CD14-positive monocyte (primary cell): ENCODE data around the gene INPP5K. TPM values are rescaled to one million over a fixed set of nuclear protein-coding genes. Genes with fewer than 3 reads are reported as not detected.

Experiments
- DNase-seq, 3 donors: peaks; one replicate each; pipeline ENCODE4 v3.0.0-alpha.2; 2011 to 2022
- H2AFZ ChIP-seq: 2 replicates; pipeline ENCODE4 v1.6.0; 2012; ENCODE audit warnings: mild to moderate bottlenecking, low read depth, low read length, inconsistent platforms; ENCODE audit not compliant: insufficient read depth, poor library complexity, severe bottlenecking
- H3K27ac ChIP-seq, 2 donors: 1 replicate in 1 of 2; 2 replicates in 1 of 2; pipeline ENCODE4 v1.5.1; 2012 to 2013; ENCODE audit warnings: low read length in 2 of 2, control low read depth in 1 of 2, inconsistent platforms in 1 of 2, low read depth in 1 of 2, mild to moderate bottlenecking in 1 of 2
- H3K27me3 ChIP-seq, 2 donors: one replicate each; pipeline versions ENCODE4 v1.6.0 to v1.6.1; 2011 to 2013; ENCODE audit warnings: low read length in 2 of 2; ENCODE audit not compliant: control insufficient read depth in 2 of 2, insufficient read depth in 2 of 2
- H3K36me3 ChIP-seq, 2 donors: replicated peaks in 1 of 2; 1 replicate in 1 of 2; 2 replicates in 1 of 2; pipeline versions ENCODE4 v1.5.1 to v1.6.1; 2012 to 2013; ENCODE audit warnings: low read length in 2 of 2, control low read depth in 1 of 2, inconsistent platforms in 1 of 2, mild to moderate bottlenecking in 1 of 2; ENCODE audit not compliant: insufficient read depth in 2 of 2, control insufficient read depth in 1 of 2
- H3K4me1 ChIP-seq, 2 donors: 1 replicate in 1 of 2; 2 replicates in 1 of 2; pipeline versions ENCODE4 v1.5.1 to v1.6.1; 2012 to 2013; ENCODE audit warnings: low read length in 2 of 2, control low read depth in 1 of 2, inconsistent platforms in 1 of 2, mild to moderate bottlenecking in 1 of 2, moderate library complexity in 1 of 2; ENCODE audit not compliant: insufficient read depth in 2 of 2, control insufficient read depth in 1 of 2
- H3K4me2 ChIP-seq: replicated peaks from 2 replicates; pipeline ENCODE3; 2012; ENCODE audit warnings: low read length, moderate library complexity, mild to moderate bottlenecking; ENCODE audit not compliant: poor library complexity, severe bottlenecking; ENCODE audit errors: extremely low read depth
- H3K4me3 ChIP-seq, 3 experiments: fragments of 200-600 bp in 1 of 3; sonication (generic) in 1 of 3; replicated peaks in 1 of 3; 1 replicate in 2 of 3; 2 replicates in 1 of 3; pipeline ENCODE4 v1.5.1; 2011 to 2013; ENCODE audit warnings: low read length in 3 of 3, mild to moderate bottlenecking in 3 of 3, control low read depth in 2 of 3, low read depth in 2 of 3, inconsistent platforms in 1 of 3, moderate library complexity in 1 of 3
- H3K79me2 ChIP-seq: 2 replicates; pipeline ENCODE4 v1.6.0; 2012; ENCODE audit warnings: mild to moderate bottlenecking, control low read depth, inconsistent platforms, low read length, moderate library complexity; ENCODE audit not compliant: insufficient read depth
- H3K9ac ChIP-seq: 2 replicates; pipeline ENCODE4 v1.6.0; 2017; ENCODE audit warnings: low read length, mild to moderate bottlenecking; ENCODE audit not compliant: insufficient read depth, poor library complexity, severe bottlenecking
- H3K9me3 ChIP-seq, 2 donors: replicated peaks in 1 of 2; 1 replicate in 1 of 2; 2 replicates in 1 of 2; pipeline versions ENCODE4 v1.5.1 to v1.6.1; 2012 to 2013; ENCODE audit warnings: low read length in 2 of 2, control low read depth in 1 of 2; ENCODE audit not compliant: control insufficient read depth in 1 of 2, insufficient read depth in 1 of 2
- H4K20me1 ChIP-seq: 2 replicates; pipeline ENCODE4 v1.6.0; 2012; ENCODE audit warnings: mild to moderate bottlenecking, low read length, control low read depth, moderate library complexity; ENCODE audit not compliant: insufficient read depth
- H3K27ac Mint-ChIP-seq, 7 donors: one replicate each; pipeline ENCODE4 v1.8.0; 2020; ENCODE audit warnings: mild to moderate bottlenecking in 7 of 7, mixed read lengths in 7 of 7, moderate library complexity in 6 of 7, inconsistent platforms in 2 of 7
- H3K27me3 Mint-ChIP-seq, 3 donors: one replicate each; pipeline ENCODE4 v1.8.0; 2021 to 2022; ENCODE audit warnings: low read depth in 3 of 3, mild to moderate bottlenecking in 3 of 3, mixed read lengths in 3 of 3, moderate library complexity in 3 of 3, inconsistent platforms in 1 of 3
- H3K36me3 Mint-ChIP-seq, 2 donors: one replicate each; pipeline ENCODE4 v1.8.0; 2020; ENCODE audit warnings: mixed read lengths in 2 of 2, inconsistent platforms in 1 of 2, mild to moderate bottlenecking in 1 of 2
- H3K4me1 Mint-ChIP-seq: one replicate; pipeline ENCODE4 v1.8.0; 2020; ENCODE audit warnings: mild to moderate bottlenecking, mixed read lengths
- H3K4me3 Mint-ChIP-seq, 2 donors: one replicate each; pipeline ENCODE4 v1.8.0; 2020; ENCODE audit warnings: mild to moderate bottlenecking in 2 of 2, mixed read lengths in 2 of 2, moderate library complexity in 1 of 2
- H3K9me3 Mint-ChIP-seq, 7 donors: one replicate each; pipeline ENCODE4 v1.8.0; 2020 to 2022; ENCODE audit warnings: mixed read lengths in 7 of 7, mild to moderate bottlenecking in 6 of 7, moderate library complexity in 6 of 7, inconsistent platforms in 2 of 7
- CTCF ChIP-seq: fragments of 200-600 bp; IDR thresholded peaks from one replicate; pipeline ENCODE4 v1.8.0; 2022; ENCODE audit warnings: antibody characterized with exemption, mild to moderate bottlenecking
- WGBS: methylation state at CpG from one replicate; pipeline ENCODE4 v1.1.5; 2013; ENCODE audit warnings: missing lambda C conversion rate; ENCODE audit not compliant: insufficient coverage; 5-methylcytosine and 5-hydroxymethylcytosine counted together
- intact Hi-C, 2 donors: fragments of 100-400 bp; cut with micrococcal nuclease; formaldehyde crosslinking; loops; one replicate each; pipeline versions ENCODE4 v1.15.0 to v1.15.1; 2023
- polyA plus RNA-seq, 3 donors: library from polyadenylated mRNA; depleted of rRNA in 1 of 3; unstranded in 2 of 3; stranded (reverse) in 1 of 3; fragments of 300-500 nt in 2 of 3; fragments of >200 nt in 1 of 3; fragmentation: Illumina TruSeq in 2 of 3; gene quantifications; 1 replicate in 2 of 3; 2 replicates in 1 of 3; pipeline ENCODE4 v1.2.3, GENCODE V29; 2012 to 2021

Gene INPP5K
- polyA plus RNA-seq, 3 donors = 50.3 to 58.7 (median 53.0) TPM

- peaks cover 0 to 2% (median 0%) of the 10 kb centered on the region in 7 donors for H3K9me3 Mint-ChIP-seq
- peak overlapping the region in 2 of 7 donors; percentile 19 to 75 for H3K27ac Mint-ChIP-seq
- Histone ChIP-seq H3K4me2 (no peak overlapping the region), H3K4me1 (peaks cover 30 to 37% of the 10 kb centered on the region in 2 donors), H4K20me1 (peaks cover 28% of the 10 kb centered on the region), H3K9me3 (no peaks in the 10 kb centered on the region), H3K36me3 (peaks cover 30 to 46% of the 10 kb centered on the region in 2 donors), H3K79me2 (no peaks in the 10 kb centered on the region), H3K9ac (no peak overlapping the region), H2AFZ (no peak overlapping the region), H3K4me3 (no peak overlapping the region), H3K27me3 (peaks cover 3 to 24% of the 10 kb centered on the region in 2 donors), H3K27ac (no peak overlapping the region)
- no peak for DNase-seq
- peaks cover 24 to 43% (median 36%) of the 10 kb centered on the region in 3 donors for H3K27me3 Mint-ChIP-seq
- TF ChIP-seq CTCF = no peak
- peaks cover 31% of the 10 kb centered on the region for H3K4me1 Mint-ChIP-seq
- peak overlapping the region in 1 of 2 donors; percentile 79 for H3K4me3 Mint-ChIP-seq
- peaks cover 47 to 52% of the 10 kb centered on the region in 2 donors for H3K36me3 Mint-ChIP-seq
- 96% methylated on average over 7 of the region's 7 CpGs for WGBS
- intact Hi-C loops = loop anchor here (5.0 kb wide), 1 partner anchor 37 kb away; the partner anchor contains the start of gene CRK (in 2 of the 2)
Measured at GRCh38 chr17:1494203-1494602, 22.2 kb downstream of the INPP5K start.

GRCh38 chr17:1493291-1493980 is 23.0 kb downstream of the INPP5K start:
- H3K4me3 ChIP-seq = no peak overlapping the region
- no peaks in the 10 kb centered on the region for H3K9me3 ChIP-seq
- peak in 2 of 3 donors; percentile 68 to 84 for DNase-seq
- H3K27ac Mint-ChIP-seq = peak overlapping the region in 3 of 7 donors; percentile 19 to 75 (median 31)
- peaks cover 28 to 51% (median 43%) of the 10 kb centered on the region in 3 donors for H3K27me3 Mint-ChIP-seq
- peak overlapping the region; percentile 43 for H3K4me2 ChIP-seq
- intact Hi-C loops = loop anchor here (5.0 kb wide), 1 partner anchor 36 kb away; the partner anchor contains the start of gene CRK (in 2 of the 2)
- peaks cover 28% of the 10 kb centered on the region for H4K20me1 ChIP-seq
- 35% methylated on average over 11 of the region's 23 CpGs for WGBS
- peaks cover 36% of the 10 kb centered on the region for H3K4me1 Mint-ChIP-seq
- no peak overlapping the region for H3K27ac ChIP-seq
- no peak for TF ChIP-seq CTCF
- H3K4me3 Mint-ChIP-seq = peak overlapping the region in 1 of 2 donors; percentile 79
- peaks cover 0 to 2% (median 0%) of the 10 kb centered on the region in 7 donors for H3K9me3 Mint-ChIP-seq
- H2AFZ ChIP-seq = no peak overlapping the region
- peaks cover 45 to 49% of the 10 kb centered on the region in 2 donors for H3K36me3 Mint-ChIP-seq
- no peak overlapping the region for H3K9ac ChIP-seq
- peaks cover 34 to 42% of the 10 kb centered on the region in 2 donors for H3K4me1 ChIP-seq
- no peaks in the 10 kb centered on the region for H3K79me2 ChIP-seq
- H3K36me3 ChIP-seq = peaks cover 30 to 39% of the 10 kb centered on the region in 2 donors
- peaks cover 3 to 32% of the 10 kb centered on the region in 2 donors for H3K27me3 ChIP-seq
